AG09319 (cell line): ENCODE data around the gene MICAL2.

Experiments
- DNase-seq: peaks from one replicate; pipeline ENCODE4 v3.0.0-alpha.2; 2010; ENCODE audit warnings: low read depth; ENCODE audit errors: extremely low read depth
- CTCF ChIP-seq: IDR thresholded peaks from 2 replicates; pipeline ENCODE4 v1.5.1; 2011; ENCODE audit warnings: low read depth, mild to moderate bottlenecking, inconsistent platforms, low read length, moderate library complexity

Gene MICAL2

DNA sequence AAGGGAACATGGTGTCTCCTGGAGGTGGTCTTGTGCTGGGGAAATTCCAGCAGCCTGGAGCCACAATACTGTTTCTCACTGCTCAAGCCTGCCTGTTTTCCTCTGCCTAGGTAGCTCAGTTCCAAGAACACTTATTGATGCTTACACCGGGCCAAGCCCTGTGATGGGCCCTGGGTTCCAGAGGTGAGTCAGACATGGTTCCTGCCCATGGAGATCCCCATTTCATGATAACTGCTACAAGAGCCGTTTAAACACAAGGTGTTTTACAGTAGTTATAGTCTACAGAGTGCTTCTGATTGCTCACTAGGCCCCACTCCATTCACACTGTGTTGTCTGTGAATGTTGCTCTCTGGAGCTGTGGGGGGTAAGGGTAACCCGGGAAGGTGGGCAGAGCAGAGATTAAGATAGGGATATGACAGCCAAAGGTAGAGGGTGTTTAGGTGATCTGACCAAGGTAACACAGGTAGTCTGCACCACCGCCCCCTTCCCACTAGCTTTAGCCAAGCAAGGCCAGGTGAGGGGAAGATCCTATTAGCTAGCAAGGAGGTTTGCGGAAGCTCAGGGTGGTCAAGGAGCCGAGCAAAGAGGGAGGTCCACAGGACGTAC lies 696 bp upstream of the MICAL2 start:
- no peak for DNase-seq
- no peak for TF ChIP-seq CTCF

- no peak for TF ChIP-seq CTCF
- no peak for DNase-seq
Measured at GRCh38 chr11:12110714-12111548, 541 bp downstream of the MICAL2 start.

GRCh38 chr11:12111549-12112520 lies 1.4 kb downstream of the MICAL2 start:
- no peak for TF ChIP-seq CTCF
- DNase-seq, result no peak

DNA sequence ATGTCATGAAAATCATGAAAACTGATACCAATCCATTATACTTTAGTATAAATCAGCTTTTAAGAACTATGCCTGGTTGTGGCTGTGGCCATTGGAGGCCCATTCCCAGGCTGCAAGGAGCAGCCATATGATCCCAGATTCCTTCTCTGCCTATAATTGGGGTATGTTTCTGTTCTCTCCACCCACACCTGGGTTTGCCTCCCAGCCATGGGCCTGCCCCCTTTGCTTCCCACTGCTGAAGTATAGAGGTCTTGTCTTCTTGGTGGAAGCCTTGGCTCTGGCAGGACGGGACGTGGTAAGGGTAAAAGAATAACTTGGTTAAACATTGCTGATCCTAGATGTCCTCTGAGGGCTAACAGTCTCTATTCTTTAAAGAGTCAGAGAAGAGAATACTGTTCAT lies 2.4 kb downstream of the MICAL2 start:
- no peak for DNase-seq
- no peak for TF ChIP-seq CTCF

DNA sequence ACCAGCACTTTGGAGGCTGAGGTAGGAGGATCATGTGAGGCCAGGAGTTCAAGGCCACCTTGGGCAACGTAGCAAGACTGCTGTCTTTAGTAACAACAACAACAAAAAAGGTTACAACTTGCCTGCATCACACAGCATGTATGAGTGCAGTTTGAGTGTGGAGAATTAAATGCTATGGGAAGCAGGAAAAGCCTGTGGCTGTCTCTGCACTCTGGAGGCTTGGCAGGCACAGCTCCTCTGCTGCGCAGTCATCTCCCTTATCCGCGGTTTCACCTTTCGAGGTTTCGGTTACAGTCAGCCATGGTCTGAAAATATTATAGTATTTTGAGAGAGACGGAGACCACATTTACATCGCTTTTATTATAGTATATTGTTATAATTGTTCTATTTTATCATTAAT lies 2.9 kb downstream of the MICAL2 start:
- TF ChIP-seq CTCF, result no peak
- no peak for DNase-seq

- DNase-seq, result no peak
Measured at GRCh38 chr11:12114193-12115033, 4.0 kb downstream of the MICAL2 start.

More at GRCh38 chr11:12114193-12115033, 4.0 kb downstream of the MICAL2 start:
- TF ChIP-seq CTCF, result no peak
